GM23248 (cell line): ENCODE measurements around the gene PCYT2. TPM values are rescaled to one million over a fixed set of nuclear protein-coding genes. Genes with fewer than 3 reads are reported as not detected.

Experiments
- DNase-seq: peaks from one replicate; pipeline ENCODE4 v3.0.0-alpha.2; 2015
- H2AFZ ChIP-seq: fragments of 200-600 bp; sonication (generic); 2 replicates; pipeline ENCODE4 v1.6.1; 2016; ENCODE audit warnings: antibody characterized with exemption
- H3F3A ChIP-seq: fragments of 200-600 bp; sonication (generic); 2 replicates; pipeline ENCODE4 v1.6.1; 2016; ENCODE audit warnings: mild to moderate bottlenecking, antibody characterized with exemption, mixed run types; ENCODE audit not compliant: insufficient read depth
- H3K27ac ChIP-seq: fragments of 200-600 bp; sonication (generic); 2 replicates; pipeline ENCODE4 v1.5.1; 2016; ENCODE audit warnings: mild to moderate bottlenecking
- H3K27me3 ChIP-seq: fragments of 200-600 bp; sonication (generic); replicated peaks from 2 replicates; pipeline ENCODE4 v1.6.1; 2016; ENCODE audit warnings: mild to moderate bottlenecking; ENCODE audit not compliant: insufficient read depth
- H3K36me3 ChIP-seq: fragments of 200-600 bp; sonication (generic); 2 replicates; pipeline ENCODE4 v1.6.1; 2016; ENCODE audit warnings: low read depth, mild to moderate bottlenecking
- H3K4me1 ChIP-seq: fragments of 200-600 bp; sonication (generic); 2 replicates; pipeline ENCODE4 v1.6.1; 2016; ENCODE audit warnings: mild to moderate bottlenecking; ENCODE audit not compliant: insufficient read depth
- H3K4me2 ChIP-seq: fragments of 200-600 bp; sonication (generic); one replicate; pipeline ENCODE4 v1.6.1; 2016; ENCODE audit warnings: mild to moderate bottlenecking; ENCODE audit not compliant: unreplicated experiment
- H3K4me3 ChIP-seq: fragments of 200-600 bp; sonication (generic); 2 replicates; pipeline ENCODE4 v1.5.1; 2016; ENCODE audit warnings: mild to moderate bottlenecking
- H3K79me2 ChIP-seq: fragments of 200-600 bp; sonication (generic); 2 replicates; pipeline ENCODE4 v1.6.1; 2016; ENCODE audit warnings: mild to moderate bottlenecking; ENCODE audit not compliant: insufficient read depth
- H3K9ac ChIP-seq: fragments of 200-600 bp; sonication (generic); 2 replicates; pipeline ENCODE4 v1.6.1; 2016; ENCODE audit warnings: mild to moderate bottlenecking
- H3K9me2 ChIP-seq: fragments of 200-600 bp; sonication (generic); 2 replicates; pipeline ENCODE4 v1.6.1; 2016; ENCODE audit warnings: mixed run types, mild to moderate bottlenecking, moderate library complexity; ENCODE audit not compliant: insufficient read depth
- H3K9me3 ChIP-seq: fragments of 200-600 bp; sonication (generic); one replicate; pipeline ENCODE4 v1.6.1; 2017; ENCODE audit warnings: low read depth
- H4K20me1 ChIP-seq: fragments of 200-600 bp; sonication (generic); 2 replicates; pipeline ENCODE4 v1.6.0; 2016; ENCODE audit not compliant: insufficient read depth
- EZH2 ChIP-seq: fragments of 200-600 bp; sonication (generic); IDR thresholded peaks from 2 replicates; pipeline ENCODE4 v1.6.1; 2018; ENCODE audit warnings: antibody characterized with exemption, mild to moderate bottlenecking; ENCODE audit not compliant: insufficient read depth, poor library complexity, severe bottlenecking
- EZH2phosphoT487 ChIP-seq: fragments of 200-600 bp; sonication (generic); IDR thresholded peaks from 2 replicates; pipeline ENCODE4 v1.6.1; 2018; ENCODE audit warnings: antibody characterized with exemption, moderate library complexity, mild to moderate bottlenecking, low read depth; ENCODE audit not compliant: insufficient read depth
- WGBS, 2 experiments: methylation state at CpG; one replicate each; pipeline ENCODE4 v1.1.6; 2015 to 2017; ENCODE audit warnings: low lambda C conversion rate in 2 of 2, low coverage in 1 of 2; ENCODE audit errors: missing lambda C conversion rate in 2 of 2; 5-methylcytosine and 5-hydroxymethylcytosine counted together
- in situ Hi-C: fragments of 300-500 bp; cut with MboI; formaldehyde crosslinking; loops from 2 replicates; pipeline ENCODE4 v1.15.0; 2020
- polyA plus RNA-seq: library from polyadenylated mRNA; unstranded; fragments of >200 nt; fragmentation: Nextera tagmentation; extraction: Ambion mirVana; gene quantifications from 2 replicates; pipeline ENCODE4 v1.2.1, GENCODE V29; 2016
- total RNA-seq: library from RNA; depleted of rRNA; stranded (reverse); fragments of >200 nt; shearing (Covaris generic); gene quantifications from 2 replicates; pipeline ENCODE4 v1.2.3, GENCODE V29; 2014

The PCYT2 gene
- total and polyA plus RNA-seq, 2 experiments from 2014 or later: 25.6 to 36.9 TPM

GRCh38 chr17:81913394-81914102 lies 2.3 kb upstream of the PCYT2 start:
- no peak for DNase-seq
- Histone ChIP-seq H3K4me2 (no peak overlapping the region), H3K36me3 (0 out of 2 replicates have a peak, but pooled peaks cover 10% of the 10 kb centered on the region), H3K9ac (no peak overlapping the region), H3K4me3 (no peak overlapping the region), H3K9me2 (no peaks in the 10 kb centered on the region), H3K4me1 (peaks cover 12% of the 10 kb centered on the region; the same call in 1 of the 2 replicates), H3K27me3 (no peaks in the 10 kb centered on the region), H3K27ac (no peak overlapping the region), H3F3A (peaks cover 5% of the 10 kb centered on the region; the same call in 1 of the 2 replicates), H4K20me1 (no peaks in the 10 kb centered on the region), H3K9me3 (no peaks in the 10 kb centered on the region), H3K79me2 (peaks cover 23% of the 10 kb centered on the region), H2AFZ (no peak overlapping the region)
- WGBS, 2 experiments: 95 to 97% methylated on average over 30 to 31 of the region's 31 CpGs
- TF ChIP-seq EZH2phosphoT487 (no peak), EZH2 (no peak)
- in situ Hi-C loops: no loop called here

- no peak overlapping the region for H2AFZ ChIP-seq
- WGBS, 2 experiments: 96% methylated on average over 32 of the region's 32 CpGs
- H3K9ac ChIP-seq: no peak overlapping the region
- H3F3A ChIP-seq: peaks cover 5% of the 10 kb centered on the region; the same call in 1 of the 2 replicates
- no peaks in the 10 kb centered on the region for H3K27me3 ChIP-seq
- H3K27ac ChIP-seq: no peak overlapping the region
- H3K79me2 ChIP-seq: peaks cover 19% of the 10 kb centered on the region
- no peak overlapping the region for H3K4me3 ChIP-seq
- H3K9me3 ChIP-seq: no peaks in the 10 kb centered on the region
- no peaks in the 10 kb centered on the region for H4K20me1 ChIP-seq
- no peak for DNase-seq
- in situ Hi-C loops: no loop called here
- peaks cover 12% of the 10 kb centered on the region; the same call in 1 of the 2 replicates for H3K4me1 ChIP-seq
- H3K4me2 ChIP-seq: no peak overlapping the region
- no peaks in the 10 kb centered on the region for H3K9me2 ChIP-seq
- 0 out of 2 replicates have a peak, but pooled peaks cover 10% of the 10 kb centered on the region for H3K36me3 ChIP-seq
- TF ChIP-seq EZH2phosphoT487 (no peak), EZH2 (no peak)
Observed at GRCh38 chr17:81912441-81913309, 1.5 kb upstream of the PCYT2 start.

- Histone ChIP-seq H4K20me1 (no peaks in the 10 kb centered on the region), H3K4me2 (no peak overlapping the region)
Observed at GRCh38 chr17:81911969-81912368, 770 bp upstream of the PCYT2 start.

DNA sequence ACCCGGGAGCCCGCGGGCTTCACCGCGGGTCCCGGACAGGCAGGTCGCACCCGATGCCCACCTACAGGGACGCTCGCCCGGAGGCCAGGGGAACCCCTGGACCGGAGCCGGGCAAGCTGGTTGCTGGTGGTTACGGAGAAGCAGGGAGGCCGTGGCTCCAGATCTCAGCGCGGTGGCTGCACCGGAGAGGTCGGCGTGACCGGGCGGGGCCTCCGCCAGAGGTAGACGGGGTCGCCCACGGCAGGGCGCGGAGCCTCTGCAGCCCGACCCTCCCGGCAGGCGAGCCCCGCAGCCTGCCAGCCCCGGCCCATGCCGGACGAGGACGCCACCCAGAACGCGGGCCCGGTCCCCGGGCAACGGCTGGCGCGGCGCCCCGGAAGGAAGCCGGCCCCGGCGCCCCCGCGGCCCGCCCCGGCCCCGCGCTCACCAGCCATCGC lies 341 bp downstream of the PCYT2 start:
- no peaks in the 10 kb centered on the region for H3K9me2 ChIP-seq
- H4K20me1 ChIP-seq: no peaks in the 10 kb centered on the region
- H3K36me3 ChIP-seq: 0 out of 2 replicates have a peak, but pooled peaks cover 10% of the 10 kb centered on the region
- in situ Hi-C loops: no loop called here
- H3K9me3 ChIP-seq: no peaks in the 10 kb centered on the region
- peak; percentile 55 for DNase-seq
- no peak overlapping the region for H3K27ac ChIP-seq
- H3F3A ChIP-seq: peaks cover 5% of the 10 kb centered on the region; the same call in 1 of the 2 replicates
- H3K4me3 ChIP-seq: peak overlapping the region; percentile 77
- H3K9ac ChIP-seq: peak overlapping the region; percentile 70
- H2AFZ ChIP-seq: peak overlapping the region; percentile 70
- no peaks in the 10 kb centered on the region for H3K27me3 ChIP-seq
- H3K4me1 ChIP-seq: peaks cover 4% of the 10 kb centered on the region; the same call in 1 of the 2 replicates
- TF ChIP-seq EZH2: no peak
- H3K79me2 ChIP-seq: peaks cover 3% of the 10 kb centered on the region; the same call in 1 of the 2 replicates
- 0 to 3% methylated on average over 19 to 33 of the region's 55 CpGs for WGBS, 2 experiments
- H3K4me2 ChIP-seq: peak overlapping the region; percentile 83

More at GRCh38 chr17:81911969-81912368, 770 bp upstream of the PCYT2 start:
- H3K27me3 ChIP-seq: no peaks in the 10 kb centered on the region
- peaks cover 10% of the 10 kb centered on the region; the same call in 1 of the 2 replicates for H3K4me1 ChIP-seq
- no peaks in the 10 kb centered on the region for H3K9me3 ChIP-seq
- H3K36me3 ChIP-seq: 0 out of 2 replicates have a peak, but pooled peaks cover 10% of the 10 kb centered on the region
- no peak overlapping the region for H3K9ac ChIP-seq
- H3K9me2 ChIP-seq: no peaks in the 10 kb centered on the region
- TF ChIP-seq EZH2phosphoT487 (no peak), EZH2 (no peak)
- H3K4me3 ChIP-seq: no peak overlapping the region
- 85 to 90% methylated on average over 19 of the region's 19 CpGs for WGBS, 2 experiments
- peaks cover 14% of the 10 kb centered on the region for H3K79me2 ChIP-seq
- no peak overlapping the region for H3K27ac ChIP-seq
- peaks cover 5% of the 10 kb centered on the region; the same call in 1 of the 2 replicates for H3F3A ChIP-seq
- H2AFZ ChIP-seq: no peak overlapping the region
- in situ Hi-C loops: no loop called here
- no peak for DNase-seq
